ENCODE measurements around the gene HUWE1.
A peak's percentile ranks its signal among the peaks of the same experiment; 100 is the strongest.
"Not testable (repeated sequence)": the region's sequence is repeated elsewhere in the genome, so short reads cannot be mapped to it uniquely, and the experiment has no call there.

The HUWE1 gene

GRCh38 chrX:53686151-53686885 is at the start of gene HUWE1:
TSS of gene HUWE1 (minus strand) at chrX:53686719. CDS start at chrX:53654107, 32,612 bp downstream.
- DNase-seq (ENCODE audit: low read depth) = peak; percentile 74

- DNase-seq (ENCODE audit: low read depth) = no peak
Measured at GRCh38 chrX:53732797-53733196, 46.3 kb upstream of the HUWE1 start.

- DNase-seq (ENCODE audit: low read depth) = no peak
Measured at GRCh38 chrX:53729751-53730150, 43.2 kb upstream of the HUWE1 start.

- no peak for DNase-seq (ENCODE audit: low read depth)
Measured at GRCh38 chrX:53728506-53728905, 42.0 kb upstream of the HUWE1 start.

GRCh38 chrX:53724872-53725271 is 38.4 kb upstream of the HUWE1 start:
- DNase-seq (ENCODE audit: low read depth) = no peak

- DNase-seq (ENCODE audit: low read depth) = no peak
Measured at GRCh38 chrX:53723381-53723780, 36.9 kb upstream of the HUWE1 start.

GRCh38 chrX:53721610-53722009 is 35.1 kb upstream of the HUWE1 start:
- DNase-seq (ENCODE audit: low read depth) = not testable (repeated sequence)

GRCh38 chrX:53719666-53720065 is 33.1 kb upstream of the HUWE1 start:
- DNase-seq (ENCODE audit: low read depth) = not testable (repeated sequence)

- DNase-seq (ENCODE audit: low read depth) = no peak
Measured at GRCh38 chrX:53718073-53718472, 31.6 kb upstream of the HUWE1 start.

- no peak for DNase-seq (ENCODE audit: low read depth)
Measured at GRCh38 chrX:53717205-53717604, 30.7 kb upstream of the HUWE1 start.

- DNase-seq (ENCODE audit: low read depth) = peak; percentile 45
Measured at GRCh38 chrX:53716328-53717088, 30.0 kb upstream of the HUWE1 start.

- no peak for DNase-seq (ENCODE audit: low read depth)
Measured at GRCh38 chrX:53715346-53715924, 28.9 kb upstream of the HUWE1 start.

- DNase-seq (ENCODE audit: low read depth) = peak; percentile 50
Measured at GRCh38 chrX:53714580-53715345, 28.2 kb upstream of the HUWE1 start.

GRCh38 chrX:53713987-53714579 is 27.6 kb upstream of the HUWE1 start:
- no peak for DNase-seq (ENCODE audit: low read depth)

GRCh38 chrX:53711436-53711835 is 24.9 kb upstream of the HUWE1 start:
- peak; percentile 13 for DNase-seq (ENCODE audit: low read depth)

GRCh38 chrX:53704854-53705253 is 18.3 kb upstream of the HUWE1 start:
- DNase-seq (ENCODE audit: low read depth) = no peak

GRCh38 chrX:53704294-53704693 is 17.8 kb upstream of the HUWE1 start:
- DNase-seq (ENCODE audit: low read depth) = no peak

GRCh38 chrX:53695946-53696549 is 9.5 kb upstream of the HUWE1 start:
- no peak for DNase-seq (ENCODE audit: low read depth)

- DNase-seq (ENCODE audit: low read depth) = no peak
Measured at GRCh38 chrX:53694642-53695041, 8.1 kb upstream of the HUWE1 start.

- DNase-seq (ENCODE audit: low read depth) = no peak
Measured at GRCh38 chrX:53688300-53688699, 1.8 kb upstream of the HUWE1 start.

- peak; percentile 46 for DNase-seq (ENCODE audit: low read depth)
Measured at GRCh38 chrX:53685711-53686110, 808 bp downstream of the HUWE1 start.

Measured in ELR (cell line).